Measurements from ENCODE around the gene PNPT1. TPM values are rescaled to one million over a fixed set of nuclear protein-coding genes. Genes with fewer than 3 reads are reported as not detected.

The PNPT1 gene
- total and polyA plus RNA-seq, 2 of the 4 experiments (the other 2 are of a cell fraction), result 11.2 to 14.3 TPM

GRCh38 chr2:55604027-55604565 is 89.5 kb downstream of the PNPT1 start:
- peak overlapping the region; percentile 26; the same call in 1 of the 2 replicates for H3K9ac ChIP-seq (ENCODE audit: low read depth, low read length)
- H2BK20ac ChIP-seq (ENCODE audit: low read depth, low read length), result no peak overlapping the region
- H4K8ac ChIP-seq (ENCODE audit: low read depth in 2 of 2, low read length in 2 of 2), result no peak overlapping the region
- WGBS, 2 experiments (ENCODE audit: extremely low coverage in 2 of 2, insufficient read length in 1 of 2), result no CpG with 5 or more reads among the region's 1 CpG
- H3K23ac ChIP-seq (ENCODE audit: low read depth, low read length), result no peak overlapping the region
- H2AFZ ChIP-seq (replicated peaks; ENCODE audit: low read length, poor library complexity), result no peak overlapping the region
- H3K27ac ChIP-seq (ENCODE audit: insufficient read depth, low read length), result peak overlapping the region; percentile 78; the same call in 1 of the 2 replicates
- H3K9me3 ChIP-seq (ENCODE audit: control insufficient read depth, insufficient read depth, low read length), result no peaks in the 10 kb centered on the region
- ChIA-PET CTCF (interaction anchor here (0.6 kb wide), 1 partner anchor 23 kb away, joined by 4 read pairs; no protein-coding TSS in a partner anchor), POLR2A (ENCODE audit: unreplicated experiment) (no interaction called here)
- H3K9me1 ChIP-seq (ENCODE audit: insufficient read depth, low read length), result peaks cover 11% of the 10 kb centered on the region
- intact Hi-C loops (cut with micrococcal nuclease) (no loop called here), in situ Hi-C loops (cut with MboI; ENCODE audit: low sequenced_read_pairs) (no loop called here), dilution Hi-C loops (cut with HindIII; ENCODE audit: low sequenced_read_pairs, unreplicated experiment) (no loop called here)
- no peak overlapping the region for H2AK9ac ChIP-seq (replicated peaks; ENCODE audit: low read depth, low read length, poor library complexity)
- H4K91ac ChIP-seq (ENCODE audit: insufficient read depth, low read depth, low read length), result no peak overlapping the region
- ATAC-seq (ENCODE audit: low read depth), result peak; percentile 87
- peak overlapping the region; percentile 83 for H2BK5ac ChIP-seq (ENCODE audit: low read depth, low read length, poor library complexity, severe bottlenecking)
- no peak overlapping the region for H4K5ac ChIP-seq (ENCODE audit: low read depth, low read length)
- H3K36me3 ChIP-seq (ENCODE audit: control insufficient read depth, insufficient read depth, low read length), result peaks cover 13% of the 10 kb centered on the region
- peak overlapping the region; percentile 82; the same call in 1 of the 2 replicates for H3K18ac ChIP-seq (ENCODE audit: low read depth, low read length)
- H3K4ac ChIP-seq (ENCODE audit: low read depth, low read length), result no peak overlapping the region
- BruUV-seq (replicated peaks), result no TSS peak
- peaks cover 9% of the 10 kb centered on the region for H3K4me1 ChIP-seq (ENCODE audit: control insufficient read depth, insufficient read depth, low read length)
- no peak overlapping the region for H2BK15ac ChIP-seq (ENCODE audit: low read depth, low read length)
- TF ChIP-seq FOS (IDR thresholded peaks at IDR 0.05; ENCODE audit: low read depth, low read length) (0 out of 2 replicates have a peak, but pooled peaks have one; percentile 13), MAZ (IDR thresholded peaks at IDR 0.05; ENCODE audit: borderline replicate concordance, low read depth, low read length) (no peak)
- peak overlapping the region; percentile 88 for H3K4me2 ChIP-seq (ENCODE audit: low read depth, low read length)
- H3K4me3 ChIP-seq (ENCODE audit: insufficient read depth, low read depth, low read length), result no peak overlapping the region
- H2BK120ac ChIP-seq (ENCODE audit: low read depth, low read length), result no peak overlapping the region
- peak; percentile 63 for DNase-seq
- H3K56ac ChIP-seq (ENCODE audit: extremely low read depth, insufficient read depth, low read length), result no peak overlapping the region
- peaks cover 26 to 60% of the 10 kb centered on the region in 2 experiments for H3K79me1 ChIP-seq (ENCODE audit: low read depth in 1 of 2, low read length in 2 of 2)
- H4K20me1 ChIP-seq (ENCODE audit: insufficient read depth, low read length), result peaks cover 12% of the 10 kb centered on the region
- no peak overlapping the region for H2AK5ac ChIP-seq (ENCODE audit: low read depth, low read length)
- H3K14ac ChIP-seq (replicated peaks; ENCODE audit: low read depth, low read length), result no peak overlapping the region
- no peaks in the 10 kb centered on the region for H3K27me3 ChIP-seq (ENCODE audit: control insufficient read depth, insufficient read depth, low read length)

All from IMR-90 (cell line).